SKM-1 treated with dmso at 0.1 percent for 144 hours (cell line): ENCODE results near the gene CEBPE.

ENCODE experiments used
- DNase-seq: peaks from one replicate; lab custom pipeline; 2025; ENCODE audit not compliant: unreplicated experiment; lab: John Stamatoyannopoulos, UW

The CEBPE gene

GRCh38 chr14:23085458-23085857 lies 33.6 kb downstream of the CEBPE start:
- DNase-seq, result no peak

GRCh38 chr14:23080474-23080873 lies 38.6 kb downstream of the CEBPE start:
- DNase-seq, result no peak

- DNase-seq, result no peak
Measured at GRCh38 chr14:23079716-23080115, 39.3 kb downstream of the CEBPE start.

- no peak for DNase-seq
Measured at GRCh38 chr14:23078692-23079116, 40.4 kb downstream of the CEBPE start.

- DNase-seq, result no peak
Measured at GRCh38 chr14:23077962-23078361, 41.1 kb downstream of the CEBPE start.

GRCh38 chr14:23076785-23077408 lies 42.2 kb downstream of the CEBPE start:
- no peak for DNase-seq

- DNase-seq, result no peak
Measured at GRCh38 chr14:23074906-23075305, 44.1 kb downstream of the CEBPE start.

- DNase-seq, result no peak
Measured at GRCh38 chr14:23071921-23072539, 47.0 kb downstream of the CEBPE start.

- DNase-seq, result no peak
Measured at GRCh38 chr14:23071244-23071920, 47.7 kb downstream of the CEBPE start.

GRCh38 chr14:23070262-23071129 lies 48.6 kb downstream of the CEBPE start:
- no peak for DNase-seq

- DNase-seq, result no peak
Measured at GRCh38 chr14:23069413-23069806, 49.6 kb downstream of the CEBPE start.

- DNase-seq, result no peak
Measured at GRCh38 chr14:23068789-23069412, 50.2 kb downstream of the CEBPE start.

GRCh38 chr14:23067847-23068788 lies 50.9 kb downstream of the CEBPE start:
- no peak for DNase-seq
